NB4 (cell line): ENCODE measurements around the gene COQ3.
A peak's percentile ranks its signal among the peaks of the same experiment; 100 is the strongest.

Experiments used
- DNase-seq: peaks from one replicate; pipeline ENCODE4 v3.0.0; 2010; ENCODE audit warnings: low read depth
- H3K4me3 ChIP-seq: one replicate; pipeline ENCODE4 v1.5.1; 2011; ENCODE audit warnings: mild to moderate bottlenecking, low read depth, low read length, moderate library complexity
- CTCF ChIP-seq: IDR thresholded peaks from one replicate; pipeline ENCODE4 v1.5.1; 2012; ENCODE audit warnings: low read depth, low read length
- MAX ChIP-seq: IDR thresholded peaks from 2 replicates; pipeline ENCODE4 v1.6.1; 2011; ENCODE audit warnings: low read depth, low read length
- MYC ChIP-seq: IDR thresholded peaks from 2 replicates; pipeline ENCODE4 v1.6.1; 2011; ENCODE audit warnings: low read depth, low read length
- POLR2A ChIP-seq: IDR thresholded peaks from 2 replicates; pipeline ENCODE4 v1.6.1; 2011; ENCODE audit warnings: mild to moderate bottlenecking; ENCODE audit not compliant: insufficient read length; ENCODE audit errors: extremely low read depth

Gene COQ3

GRCh38 chr6:99334526-99335127, 59.4 kb downstream of the COQ3 start:
- no peak overlapping the region for H3K4me3 ChIP-seq
- peak; percentile 69 for DNase-seq
- TF ChIP-seq CTCF (peak; percentile 75), MYC (no peak), POLR2A (no peak)

GRCh38 chr6:99333068-99333467, 60.9 kb downstream of the COQ3 start:
- no peak overlapping the region for H3K4me3 ChIP-seq
- DNase-seq, result no peak
- TF ChIP-seq POLR2A (no peak), CTCF (no peak), MYC (no peak), MAX (no peak)

- DNase-seq, result no peak
- TF ChIP-seq POLR2A (no peak), MAX (no peak), MYC (no peak), CTCF (no peak)
- H3K4me3 ChIP-seq, result no peak overlapping the region
Measured at GRCh38 chr6:99331531-99331930, 62.5 kb downstream of the COQ3 start.

GRCh38 chr6:99330159-99330558, 63.8 kb downstream of the COQ3 start:
- peak; percentile 80 for DNase-seq
- H3K4me3 ChIP-seq, result no peak overlapping the region
- TF ChIP-seq MAX (no peak), POLR2A (no peak), CTCF (peak; percentile 84), MYC (no peak)

- TF ChIP-seq CTCF (no peak), POLR2A (no peak), MYC (no peak), MAX (no peak)
- H3K4me3 ChIP-seq, result no peak overlapping the region
- DNase-seq, result no peak
Measured at GRCh38 chr6:99324996-99325395, 69.0 kb downstream of the COQ3 start.
